ENCODE results near the gene GOSR1.

DNA sequence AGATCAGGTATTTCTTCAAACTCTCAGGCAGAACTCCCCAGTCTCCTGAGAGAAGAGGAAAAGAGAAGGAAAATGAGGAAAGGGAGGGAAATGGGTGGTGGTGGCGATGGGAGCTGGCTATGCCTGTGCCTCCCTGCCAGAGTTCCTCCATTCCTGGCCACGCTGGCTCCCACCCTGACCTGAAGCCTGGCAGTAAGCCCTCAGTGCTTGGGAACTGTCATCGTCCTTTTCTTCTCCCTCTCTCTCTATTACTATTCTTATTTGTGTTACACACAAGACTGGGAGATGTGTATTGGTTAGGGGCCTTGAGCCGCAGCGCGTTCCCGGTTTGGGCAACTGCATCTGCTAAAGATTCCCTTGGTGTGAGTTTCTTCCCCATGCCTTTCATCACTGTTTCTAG lies 44.6 kb downstream of the GOSR1 start:
- TF ChIP-seq, protein P1, sequence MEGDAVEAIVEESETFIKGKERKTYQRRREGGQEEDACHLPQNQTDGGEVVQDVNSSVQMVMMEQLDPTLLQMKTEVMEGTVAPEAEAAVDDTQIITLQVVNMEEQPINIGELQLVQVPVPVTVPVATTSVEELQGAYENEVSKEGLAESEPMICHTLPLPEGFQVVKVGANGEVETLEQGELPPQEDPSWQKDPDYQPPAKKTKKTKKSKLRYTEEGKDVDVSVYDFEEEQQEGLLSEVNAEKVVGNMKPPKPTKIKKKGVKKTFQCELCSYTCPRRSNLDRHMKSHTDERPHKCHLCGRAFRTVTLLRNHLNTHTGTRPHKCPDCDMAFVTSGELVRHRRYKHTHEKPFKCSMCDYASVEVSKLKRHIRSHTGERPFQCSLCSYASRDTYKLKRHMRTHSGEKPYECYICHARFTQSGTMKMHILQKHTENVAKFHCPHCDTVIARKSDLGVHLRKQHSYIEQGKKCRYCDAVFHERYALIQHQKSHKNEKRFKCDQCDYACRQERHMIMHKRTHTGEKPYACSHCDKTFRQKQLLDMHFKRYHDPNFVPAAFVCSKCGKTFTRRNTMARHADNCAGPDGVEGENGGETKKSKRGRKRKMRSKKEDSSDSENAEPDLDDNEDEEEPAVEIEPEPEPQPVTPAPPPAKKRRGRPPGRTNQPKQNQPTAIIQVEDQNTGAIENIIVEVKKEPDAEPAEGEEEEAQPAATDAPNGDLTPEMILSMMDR (conservative IDR thresholded peaks at IDR 0.05 in 1 of 2, IDR thresholded peaks at IDR 0.05 in 1 of 2; ENCODE audit: low read depth in 1 of 2, low read length in 2 of 2) = no peak
- TF ChIP-seq EZH2 (IDR thresholded peaks at IDR 0.05; ENCODE audit: low read length, missing control alignments) = no peak

All from fibroblast of lung (primary cell).